Endothelial cell of umbilical vein (primary cell): ENCODE measurements around the gene SGMS2.

ENCODE experiments used
- EZH2 ChIP-seq: IDR thresholded peaks from 2 replicates; pipeline ENCODE4 v1.6.1; 2012; ENCODE audit warnings: borderline replicate concordance, low read depth, mild to moderate bottlenecking, moderate library complexity, low read length, inconsistent platforms; ENCODE audit not compliant: severe bottlenecking
- GATA2 ChIP-seq: IDR thresholded peaks from 2 replicates; pipeline ENCODE4 v1.7.0; 2011; ENCODE audit warnings: low read depth, mild to moderate bottlenecking, moderate library complexity, mixed read lengths, low read length; ENCODE audit not compliant: insufficient read length, insufficient read depth
- JUN ChIP-seq: IDR thresholded peaks from 2 replicates; pipeline ENCODE4 v1.6.1; 2011; ENCODE audit warnings: borderline replicate concordance, low read depth; ENCODE audit not compliant: insufficient read length, insufficient read depth
- POLR2A ChIP-seq: IDR thresholded peaks from 2 replicates; pipeline ENCODE4 v1.6.1; 2012; ENCODE audit warnings: low read depth, mild to moderate bottlenecking, control low read depth, low read length
- POLR2AphosphoS5 ChIP-seq: IDR thresholded peaks from 2 replicates; pipeline ENCODE4 v1.6.1; 2012; ENCODE audit warnings: low read depth, mild to moderate bottlenecking, control low read depth, low read length, moderate library complexity; ENCODE audit not compliant: insufficient read depth
- TF ChIP-seq, protein P1 (sequence below), 2 donors: IDR thresholded peaks; 1 replicate in 1 of 2; 2 replicates in 1 of 2; pipeline ENCODE4 v1.5.1; 2011; ENCODE audit warnings: low read length in 2 of 2, mild to moderate bottlenecking in 2 of 2, moderate library complexity in 2 of 2, control low read depth in 1 of 2, inconsistent platforms in 1 of 2, low read depth in 1 of 2; ENCODE audit not compliant: insufficient read depth in 1 of 2; ENCODE audit errors: extremely low read depth in 1 of 2
- TF ChIP-seq, protein P2 (sequence below): IDR thresholded peaks from 2 replicates; pipeline ENCODE4 v1.6.1; 2011; ENCODE audit not compliant: insufficient read depth, insufficient read length

DNA sequence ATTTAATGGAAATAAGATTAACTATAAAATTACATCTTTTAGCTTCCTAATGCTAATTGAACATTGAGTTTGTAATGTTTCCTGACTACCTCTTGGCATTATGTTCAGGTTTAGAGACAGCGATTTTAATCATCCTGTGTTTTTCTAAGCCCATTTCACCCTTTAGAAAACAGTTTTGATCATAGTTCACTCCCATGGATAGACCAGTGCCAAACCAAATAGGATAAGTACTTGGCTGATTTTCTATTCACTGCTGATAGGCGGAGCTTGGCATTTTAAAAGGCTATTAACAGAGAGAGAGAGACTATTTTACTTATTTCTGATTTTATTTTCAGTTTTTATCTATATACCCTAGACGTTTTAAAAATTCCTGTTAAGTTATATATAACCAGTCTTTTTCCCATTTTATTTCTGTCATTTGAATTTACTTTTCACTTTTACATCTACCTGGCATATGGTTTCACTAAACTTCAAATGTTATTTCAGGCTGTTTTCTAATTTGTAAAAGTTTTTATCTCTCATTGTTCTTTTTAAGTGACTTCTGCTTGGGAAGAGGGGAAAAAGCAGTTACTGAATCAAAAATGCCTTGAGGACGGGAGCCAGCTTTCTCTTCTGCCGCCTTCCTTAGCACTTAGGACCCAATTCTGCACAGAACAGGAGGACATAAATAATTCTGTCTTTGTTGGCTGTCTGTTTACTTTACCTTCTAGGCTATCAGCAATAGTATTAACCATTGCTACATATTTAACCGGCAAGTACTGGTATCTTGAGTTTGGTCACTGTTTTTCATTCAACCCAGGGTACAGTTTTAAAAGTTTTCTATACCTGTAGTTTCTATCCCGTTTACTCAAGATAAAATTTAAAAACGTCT, 46.4 kb downstream of the SGMS2 start:
- TF ChIP-seq, protein P1, sequence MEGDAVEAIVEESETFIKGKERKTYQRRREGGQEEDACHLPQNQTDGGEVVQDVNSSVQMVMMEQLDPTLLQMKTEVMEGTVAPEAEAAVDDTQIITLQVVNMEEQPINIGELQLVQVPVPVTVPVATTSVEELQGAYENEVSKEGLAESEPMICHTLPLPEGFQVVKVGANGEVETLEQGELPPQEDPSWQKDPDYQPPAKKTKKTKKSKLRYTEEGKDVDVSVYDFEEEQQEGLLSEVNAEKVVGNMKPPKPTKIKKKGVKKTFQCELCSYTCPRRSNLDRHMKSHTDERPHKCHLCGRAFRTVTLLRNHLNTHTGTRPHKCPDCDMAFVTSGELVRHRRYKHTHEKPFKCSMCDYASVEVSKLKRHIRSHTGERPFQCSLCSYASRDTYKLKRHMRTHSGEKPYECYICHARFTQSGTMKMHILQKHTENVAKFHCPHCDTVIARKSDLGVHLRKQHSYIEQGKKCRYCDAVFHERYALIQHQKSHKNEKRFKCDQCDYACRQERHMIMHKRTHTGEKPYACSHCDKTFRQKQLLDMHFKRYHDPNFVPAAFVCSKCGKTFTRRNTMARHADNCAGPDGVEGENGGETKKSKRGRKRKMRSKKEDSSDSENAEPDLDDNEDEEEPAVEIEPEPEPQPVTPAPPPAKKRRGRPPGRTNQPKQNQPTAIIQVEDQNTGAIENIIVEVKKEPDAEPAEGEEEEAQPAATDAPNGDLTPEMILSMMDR (IDR thresholded peaks at IDR 0.05; ENCODE audit: extremely low read depth in 1 of 2, insufficient read depth in 1 of 2, low read depth in 1 of 2, low read length in 2 of 2) = no peak
- TF ChIP-seq GATA2 = no peak
- no peak for TF ChIP-seq EZH2
- TF ChIP-seq POLR2A = no peak
- TF ChIP-seq, protein P2, sequence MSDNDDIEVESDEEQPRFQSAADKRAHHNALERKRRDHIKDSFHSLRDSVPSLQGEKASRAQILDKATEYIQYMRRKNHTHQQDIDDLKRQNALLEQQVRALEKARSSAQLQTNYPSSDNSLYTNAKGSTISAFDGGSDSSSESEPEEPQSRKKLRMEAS = no peak
- no peak for TF ChIP-seq POLR2AphosphoS5
- TF ChIP-seq JUN = no peak
